H1 (cell line): Measurements from ENCODE around the gene ALG2. TPM values are rescaled to one million over a fixed set of nuclear protein-coding genes. Genes with fewer than 3 reads are reported as not detected.

Source experiments
- CTCF ChIA-PET: fragments of 300-600 bp; sonication (Branson Sonifier 250); formaldehyde crosslinking; loops from one replicate; lab custom pipeline; 2021; ENCODE audit not compliant: partially characterized antibody; lab: Charles Lee
- POLR2A ChIA-PET: fragments of 300-600 bp; sonication (Branson Sonifier 250); formaldehyde crosslinking; loops from one replicate; lab custom pipeline; 2021; ENCODE audit warnings: inconsistent platforms; ENCODE audit not compliant: partially characterized antibody; lab: Charles Lee
- DNase-seq, 2 experiments: peaks; one replicate each; pipeline versions ENCODE4 v3.0.0 to v3.0.0-alpha.2; 2010 to 2022; ENCODE audit warnings: low spot score in 2 of 2, low read depth in 1 of 2, mixed read lengths in 1 of 2
- FAIRE-seq: peaks from 2 replicates; lab custom pipeline; 2011; peaks lifted over from hg19 to GRCh38; lab: Jason Lieb, UNC
- H2AFZ ChIP-seq: 2 replicates; pipeline ENCODE4 v1.8.1; 2012; ENCODE audit warnings: low read length, inconsistent platforms
- H2AK5ac ChIP-seq: 2 replicates; pipeline ENCODE4 v1.6.1; 2013; ENCODE audit warnings: low read depth, low read length
- H2BK120ac ChIP-seq: replicated peaks from 2 replicates; pipeline ENCODE3; 2013; ENCODE audit warnings: low read depth, low read length, inconsistent platforms
- H2BK12ac ChIP-seq: 2 replicates; pipeline ENCODE4 v1.6.1; 2013; ENCODE audit warnings: low read depth, low read length
- H2BK15ac ChIP-seq: 2 replicates; pipeline ENCODE4 v1.6.1; 2013; ENCODE audit warnings: low read length
- H2BK20ac ChIP-seq: 2 replicates; pipeline ENCODE4 v1.6.1; 2013; ENCODE audit warnings: low read length
- H2BK5ac ChIP-seq: 2 replicates; pipeline ENCODE4 v1.6.1; 2013; ENCODE audit warnings: low read depth, low read length
- H3K14ac ChIP-seq: 2 replicates; pipeline ENCODE4 v1.6.1; 2013; ENCODE audit warnings: inconsistent platforms; ENCODE audit not compliant: insufficient read length
- H3K18ac ChIP-seq: 2 replicates; pipeline ENCODE4 v1.6.1; 2013; ENCODE audit warnings: low read length; ENCODE audit errors: extremely low read depth
- H3K23ac ChIP-seq: 2 replicates; pipeline ENCODE4 v1.6.1; 2013; ENCODE audit warnings: inconsistent platforms; ENCODE audit not compliant: insufficient read length
- H3K23me2 ChIP-seq: 2 replicates; pipeline ENCODE4 v1.6.1; 2013; ENCODE audit warnings: low read depth, low read length
- H3K27ac ChIP-seq: 2 replicates; pipeline ENCODE4 v1.6.1; 2011; ENCODE audit warnings: low read depth, low read length, inconsistent platforms
- H3K27me3 ChIP-seq, 4 experiments: replicated peaks in 1 of 4; 1 replicate in 1 of 4; 2 replicates in 3 of 4; pipeline versions ENCODE4 v1.6.1 to v1.8.1; 2011 to 2013; ENCODE audit warnings: low read length in 3 of 4, mild to moderate bottlenecking in 3 of 4, inconsistent platforms in 2 of 4, mixed read lengths in 2 of 4, moderate library complexity in 1 of 4; ENCODE audit not compliant: control insufficient read depth in 3 of 4, insufficient read depth in 3 of 4; ENCODE audit errors: extremely low read depth in 1 of 4
- H3K36me3 ChIP-seq, 4 experiments: 2 replicates each; pipeline versions ENCODE4 v1.6.1 to v1.8.1; 2011 to 2013; ENCODE audit warnings: mild to moderate bottlenecking in 4 of 4, low read length in 3 of 4, moderate library complexity in 2 of 4, control low read depth in 1 of 4, inconsistent platforms in 1 of 4; ENCODE audit not compliant: insufficient read depth in 4 of 4, control insufficient read depth in 2 of 4
- H3K4ac ChIP-seq: replicated peaks from 2 replicates; pipeline ENCODE3; 2013; ENCODE audit warnings: low read length, low read depth, mixed read lengths, inconsistent platforms; ENCODE audit not compliant: insufficient read length
- H3K4me1 ChIP-seq, 4 experiments: replicated peaks in 1 of 4; 1 replicate in 1 of 4; 2 replicates in 3 of 4; pipeline versions ENCODE4 v1.6.1 to v1.8.1; 2011 to 2013; ENCODE audit warnings: low read length in 3 of 4, inconsistent platforms in 2 of 4, mixed read lengths in 1 of 4; ENCODE audit not compliant: insufficient read depth in 4 of 4, control insufficient read depth in 3 of 4
- H3K4me2 ChIP-seq, 2 experiments: 2 replicates each; pipeline versions ENCODE4 v1.6.1 to v1.8.1; 2011 to 2013; ENCODE audit warnings: low read depth in 2 of 2, low read length in 2 of 2, control low read depth in 1 of 2, inconsistent platforms in 1 of 2, mild to moderate bottlenecking in 1 of 2; ENCODE audit not compliant: insufficient read depth in 1 of 2
- H3K4me3 ChIP-seq, 4 experiments: fragments of 200-600, 300-600 bp in 1 of 4; sonication (generic), shearing (Covaris generic), sonication (Bioruptor Twin) in 1 of 4; 2 replicates each; pipeline versions ENCODE4 v1.5.1 to v1.8.1; 2011 to 2016; ENCODE audit warnings: low read length in 4 of 4, low read depth in 3 of 4, control low read depth in 2 of 4, inconsistent platforms in 2 of 4, mild to moderate bottlenecking in 2 of 4, mixed read lengths in 1 of 4, moderate library complexity in 1 of 4; ENCODE audit not compliant: insufficient read depth in 2 of 4; ENCODE audit errors: extremely low read depth in 1 of 4
- H3K56ac ChIP-seq: replicated peaks from 2 replicates; pipeline ENCODE3; 2013; ENCODE audit warnings: low read depth, mild to moderate bottlenecking, mixed read lengths, low read length, inconsistent platforms; ENCODE audit not compliant: insufficient read length
- H3K79me1 ChIP-seq: 2 replicates; pipeline ENCODE4 v1.6.1; 2013; ENCODE audit warnings: low read depth, low read length, control low read depth
- H3K79me2 ChIP-seq, 2 experiments: 2 replicates each; pipeline versions ENCODE4 v1.6.1 to v1.8.1; 2012 to 2013; ENCODE audit warnings: low read length in 2 of 2, mild to moderate bottlenecking in 2 of 2, inconsistent platforms in 1 of 2; ENCODE audit not compliant: insufficient read depth in 2 of 2, control insufficient read depth in 1 of 2
- H3K9ac ChIP-seq, 4 experiments: replicated peaks in 1 of 4; 1 replicate in 1 of 4; 2 replicates in 3 of 4; pipeline versions ENCODE4 v1.6.1 to v1.8.1; 2011 to 2013; ENCODE audit warnings: low read depth in 3 of 4, low read length in 3 of 4, control low read depth in 2 of 4, mild to moderate bottlenecking in 2 of 4, moderate library complexity in 2 of 4, inconsistent platforms in 1 of 4; ENCODE audit errors: extremely low read depth in 1 of 4
- H3K9me3 ChIP-seq, 2 experiments: 2 replicates each; pipeline versions ENCODE4 v1.6.1 to v1.8.1; 2012 to 2013; ENCODE audit warnings: mild to moderate bottlenecking in 2 of 2, moderate library complexity in 2 of 2, control low read depth in 1 of 2, inconsistent platforms in 1 of 2, low read depth in 1 of 2, low read length in 1 of 2, mixed read lengths in 1 of 2; ENCODE audit not compliant: insufficient read depth in 2 of 2
- H4K20me1 ChIP-seq, 2 experiments: replicated peaks in 1 of 2; 2 replicates each; pipeline versions ENCODE3 to v1.8.1; 2011 to 2013; ENCODE audit warnings: inconsistent platforms in 2 of 2, low read length in 2 of 2, mild to moderate bottlenecking in 1 of 2; ENCODE audit not compliant: insufficient read depth in 2 of 2, control insufficient read depth in 1 of 2
- H4K5ac ChIP-seq: 2 replicates; pipeline ENCODE4 v1.6.1; 2013; ENCODE audit warnings: low read length, low read depth, mixed read lengths, inconsistent platforms; ENCODE audit not compliant: insufficient read length
- H4K8ac ChIP-seq: 2 replicates; pipeline ENCODE4 v1.8.0; 2013; ENCODE audit warnings: mild to moderate bottlenecking, moderate library complexity, low read length, inconsistent platforms; ENCODE audit not compliant: insufficient read depth; ENCODE audit errors: extremely low read depth
- H4K91ac ChIP-seq: replicated peaks from 2 replicates; pipeline ENCODE3; 2013; ENCODE audit warnings: low read length, mixed read lengths, inconsistent platforms; ENCODE audit not compliant: insufficient read length
- CBX5 ChIP-seq: fragments of 300-800, 300-1000 bp; sonication (generic); IDR thresholded peaks from 2 replicates; pipeline ENCODE4 v1.7.1; 2016; ENCODE audit warnings: antibody characterized with exemption, low read length, low read depth
- CHD1 ChIP-seq: IDR thresholded peaks from 2 replicates; pipeline ENCODE4 v1.6.1; 2012; ENCODE audit warnings: low read depth, low read length, improper control_type of control experiment
- CTBP2 ChIP-seq: IDR thresholded peaks from 2 replicates; pipeline ENCODE4 v1.7.0; 2011; ENCODE audit warnings: borderline replicate concordance, mild to moderate bottlenecking, moderate library complexity, mixed read lengths, low read length; ENCODE audit not compliant: insufficient read depth, insufficient read length
- POLR2A ChIP-seq, 2 experiments: IDR thresholded peaks; 1 replicate in 1 of 2; 2 replicates in 1 of 2; pipeline ENCODE4 v1.6.1; 2011; ENCODE audit warnings: low read depth in 2 of 2, low read length in 2 of 2, mild to moderate bottlenecking in 2 of 2; ENCODE audit errors: control extremely low read depth in 1 of 2
- RNF2 ChIP-seq: fragments of 200-900, 300-1000 bp; sonication (generic); IDR thresholded peaks from 2 replicates; pipeline ENCODE4 v1.7.1; 2016; ENCODE audit warnings: borderline replicate concordance, low read depth, mild to moderate bottlenecking, antibody characterized with exemption, low read length; ENCODE audit not compliant: poor library complexity, severe bottlenecking; ENCODE audit errors: missing control alignments
- SP2 ChIP-seq: IDR thresholded peaks from 2 replicates; pipeline ENCODE4 v1.6.1; 2012; ENCODE audit warnings: mild to moderate bottlenecking, low read length, inconsistent platforms
- ZNF274 ChIP-seq: IDR thresholded peaks from 2 replicates; pipeline ENCODE4 v1.7.0; 2012; ENCODE audit warnings: low read length, borderline replicate concordance; ENCODE audit errors: extremely low read depth
- WGBS, 2 experiments: shearing (Covaris generic) in 1 of 2; methylation state at CpG; one replicate each; pipeline versions ENCODE4 v1.1.6 to v1.1.7; 2013 to 2015; ENCODE audit warnings: low lambda C conversion rate in 2 of 2, mixed read lengths in 2 of 2, inconsistent platforms in 1 of 2, low coverage in 1 of 2, missing lambda C conversion rate in 1 of 2; ENCODE audit not compliant: insufficient replicate concordance in 2 of 2, insufficient coverage in 1 of 2, insufficient read length in 1 of 2; ENCODE audit errors: extremely low coverage in 1 of 2, missing lambda C conversion rate in 1 of 2; 5-methylcytosine and 5-hydroxymethylcytosine counted together
- polyA plus RNA-seq, 7 experiments: library from polyadenylated mRNA; depleted of rRNA in 3 of 7; stranded (reverse) in 5 of 7; unstranded in 2 of 7; fragments of >200 nt in 5 of 7; fragments of 200-250 nt in 2 of 7; gene quantifications; 1 replicate in 5 of 7; 2 replicates in 1 of 7; 4 replicates in 1 of 7; pipeline versions ENCODE4 v1.2.1 to v1.2.3, GENCODE V29; 2011 to 2013; ENCODE audit warnings: missing spikeins in 2 of 7, mixed read lengths in 2 of 7
- total RNA-seq: library from RNA; stranded (reverse); fragmentation: NEBNext Ultra II Directional; extraction: Animal tissue kit (Norgen Biotek cat#: 25700); gene quantifications from 2 replicates; pipeline ENCODE4 v1.2.1, GENCODE V29; 2021
- TF ChIP-seq, protein P1 (sequence below): IDR thresholded peaks from 2 replicates; pipeline ENCODE4 v1.6.1; 2012; ENCODE audit warnings: inconsistent platforms
- TF ChIP-seq, protein P2 (sequence below): IDR thresholded peaks from 2 replicates; pipeline ENCODE4 v1.6.1; 2012; ENCODE audit warnings: low read length, inconsistent platforms

ALG2 gene
- total and polyA plus RNA-seq, 2 of the 8 experiments (the other 6 are each of a cell fraction or from before 2014, with no cell fraction given): 27.1 to 30.7 TPM

DNA sequence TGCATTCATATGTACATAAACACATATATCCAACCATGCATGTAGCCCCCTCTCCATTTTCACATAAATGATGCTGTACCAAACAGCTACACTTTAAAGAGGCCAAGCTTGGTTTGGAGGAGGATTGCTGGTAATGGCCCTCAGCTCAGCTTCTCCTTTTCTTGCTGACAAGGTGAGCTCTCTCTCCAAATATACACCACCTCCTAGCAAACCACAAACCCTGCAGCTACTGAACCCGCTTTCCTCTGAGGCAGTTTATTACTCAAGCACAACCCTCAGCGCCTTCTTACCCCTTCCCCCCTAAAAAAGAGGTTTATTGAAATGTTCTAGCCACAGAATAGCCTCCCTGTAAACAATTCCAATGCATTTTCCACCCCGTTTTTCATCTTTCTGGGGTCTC is 54.0 kb downstream of the ALG2 start:
- H2BK15ac ChIP-seq: no peak overlapping the region
- no peak overlapping the region for H3K9ac ChIP-seq
- FAIRE-seq: no peak
- no peak overlapping the region for H3K14ac ChIP-seq
- H3K36me3 ChIP-seq: no peaks in the 10 kb centered on the region; a peak in 1 of 8 replicates
- H2AFZ ChIP-seq: no peak overlapping the region
- H3K4me3 ChIP-seq: no peak overlapping the region
- no peaks in the 10 kb centered on the region; a peak in 1 of 7 replicates for H3K27me3 ChIP-seq
- 81% methylated on average over 3 of the region's 3 CpGs; no CpG with 5 or more reads in 1 of the 2 experiments for WGBS, 2 experiments
- no peaks in the 10 kb centered on the region for H4K20me1 ChIP-seq
- H2BK120ac ChIP-seq: no peak overlapping the region
- no peak overlapping the region for H3K23ac ChIP-seq
- H3K18ac ChIP-seq: no peak overlapping the region
- H3K79me1 ChIP-seq: no peaks in the 10 kb centered on the region
- no peak overlapping the region for H3K56ac ChIP-seq
- H3K27ac ChIP-seq: no peak overlapping the region
- H2BK20ac ChIP-seq: no peak overlapping the region
- no peaks in the 10 kb centered on the region for H3K79me2 ChIP-seq
- no peak overlapping the region for H3K4me2 ChIP-seq
- H2AK5ac ChIP-seq: no peak overlapping the region
- no peak overlapping the region for H4K8ac ChIP-seq
- no peak overlapping the region for H2BK12ac ChIP-seq
- CTCF ChIA-PET: interaction anchor here (0.6 to 1.7 kb wide), 9 partner anchors 9 to 98 kb away, joined by 3 to 6 read pairs (median 3); no protein-coding TSS in a partner anchor
- no peaks in the 10 kb centered on the region for H3K9me3 ChIP-seq
- H4K91ac ChIP-seq: no peak overlapping the region
- H3K23me2 ChIP-seq: peaks cover 4% of the 10 kb centered on the region; the same call in 1 of the 2 replicates
- DNase-seq: no peak
- no peak overlapping the region for H4K5ac ChIP-seq
- no peak overlapping the region for H3K4ac ChIP-seq
- POLR2A ChIA-PET: interaction anchor here (1.3 to 2.0 kb wide), 2 partner anchors 9 to 17 kb away, joined by 5 read pairs; no protein-coding TSS in a partner anchor
- H2BK5ac ChIP-seq: no peak overlapping the region
- H3K4me1 ChIP-seq: peaks cover 9 to 27% (median 15%) of the 10 kb centered on the region in 4 experiments
- TF ChIP-seq SP2 (no peak), CHD1 (no peak), ZNF274 (no peak), POLR2A (IDR thresholded peaks at IDR 0.05; ENCODE audit: control extremely low read depth in 1 of 2, low read depth in 2 of 2, low read length in 2 of 2) (no peak), CTBP2 (no peak), CBX5 (no peak), RNF2 (no peak)
- TF ChIP-seq, protein P1, sequence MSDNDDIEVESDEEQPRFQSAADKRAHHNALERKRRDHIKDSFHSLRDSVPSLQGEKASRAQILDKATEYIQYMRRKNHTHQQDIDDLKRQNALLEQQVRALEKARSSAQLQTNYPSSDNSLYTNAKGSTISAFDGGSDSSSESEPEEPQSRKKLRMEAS: no peak
- TF ChIP-seq, protein P2, sequence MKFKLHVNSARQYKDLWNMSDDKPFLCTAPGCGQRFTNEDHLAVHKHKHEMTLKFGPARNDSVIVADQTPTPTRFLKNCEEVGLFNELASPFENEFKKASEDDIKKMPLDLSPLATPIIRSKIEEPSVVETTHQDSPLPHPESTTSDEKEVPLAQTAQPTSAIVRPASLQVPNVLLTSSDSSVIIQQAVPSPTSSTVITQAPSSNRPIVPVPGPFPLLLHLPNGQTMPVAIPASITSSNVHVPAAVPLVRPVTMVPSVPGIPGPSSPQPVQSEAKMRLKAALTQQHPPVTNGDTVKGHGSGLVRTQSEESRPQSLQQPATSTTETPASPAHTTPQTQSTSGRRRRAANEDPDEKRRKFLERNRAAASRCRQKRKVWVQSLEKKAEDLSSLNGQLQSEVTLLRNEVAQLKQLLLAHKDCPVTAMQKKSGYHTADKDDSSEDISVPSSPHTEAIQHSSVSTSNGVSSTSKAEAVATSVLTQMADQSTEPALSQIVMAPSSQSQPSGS: no peak
